HCT116 (cell line): ENCODE data around the gene NAA20. TPM values are rescaled to one million over a fixed set of nuclear protein-coding genes. Genes with fewer than 3 reads are reported as not detected.

Source experiments
- ATAC-seq: fragments of 200-7000 bp; cut with Tn5 transposase; 2 replicates; pipeline ENCODE4 v1.9.1; 2020; ENCODE audit warnings: mild to moderate bottlenecking, moderate library complexity
- BruUV-seq: library from RNA; stranded (reverse); fragments of 400-500 nt; replicated peaks from 2 replicates; lab custom pipeline; 2021; lab: Mats Ljungman, UMichigan
- CTCF ChIA-PET: fragments of 300-600 bp; sonication (Branson Sonifier 250); formaldehyde crosslinking; loops from one replicate; lab custom pipeline; 2021; ENCODE audit warnings: antibody characterized with exemption; lab: Charles Lee
- POLR2A ChIA-PET: fragments of 300-600, 350-600 bp; sonication (Branson Sonifier 250); formaldehyde crosslinking; loops from one replicate; lab custom pipeline; 2021; ENCODE audit warnings: antibody characterized with exemption; lab: Charles Lee
- RAD21 ChIA-PET, 2 experiments: fragments of 300-600 bp; sonication (Branson Sonifier 250); formaldehyde crosslinking; loops; one replicate each; lab custom pipeline; 2023; ENCODE audit warnings: low total read pairs in 2 of 2; ENCODE audit not compliant: uncharacterized antibody in 2 of 2, unreplicated experiment in 2 of 2, low non-redundant PET in 1 of 2; lab: Charles Lee
- DNase-seq: peaks from one replicate; pipeline ENCODE4 v3.0.0-alpha.2; 2010; ENCODE audit warnings: low read depth, low spot score
- H2AFZ ChIP-seq: fragments of 200-600 bp; shearing (Covaris generic), sonication (generic); 2 replicates; pipeline ENCODE4 v1.6.1; 2017; ENCODE audit warnings: low read depth, mixed run types, mixed read lengths, antibody characterized with exemption, low read length; ENCODE audit not compliant: poor library complexity, severe bottlenecking
- H3K27ac ChIP-seq: 2 replicates; pipeline ENCODE4 v1.5.1; 2012; ENCODE audit warnings: low read depth, low read length
- H3K27me3 ChIP-seq: fragments of 200-600 bp; sonication (generic); 2 replicates; pipeline ENCODE4 v1.6.1; 2016; ENCODE audit warnings: mixed run types, low read length, mixed read lengths; ENCODE audit not compliant: insufficient read depth
- H3K36me3 ChIP-seq, 2 experiments: fragments of 200-500 bp in 1 of 2; fragments of 200-600 bp in 1 of 2; sonication (Bioruptor generic) in 1 of 2; sonication (generic) in 1 of 2; 2 replicates each; pipeline versions ENCODE4 v1.5.1 to v1.6.1; 2014 to 2016; ENCODE audit warnings: low read length in 2 of 2, inconsistent platforms in 1 of 2, mixed read lengths in 1 of 2, mixed run types in 1 of 2; ENCODE audit not compliant: insufficient read depth in 2 of 2, control insufficient read depth in 1 of 2
- H3K4me1 ChIP-seq, 2 experiments: fragments of 200-600 bp in 1 of 2; sonication (generic) in 1 of 2; 2 replicates each; pipeline versions ENCODE4 v1.5.1 to v1.6.1; 2012 to 2017; ENCODE audit warnings: low read length in 2 of 2, inconsistent platforms in 1 of 2, mild to moderate bottlenecking in 1 of 2, mixed read lengths in 1 of 2, mixed run types in 1 of 2, moderate library complexity in 1 of 2; ENCODE audit not compliant: insufficient read depth in 2 of 2, control insufficient read depth in 1 of 2
- H3K4me2 ChIP-seq: fragments of 200-600 bp; sonication (generic); 2 replicates; pipeline ENCODE4 v1.6.1; 2017; ENCODE audit warnings: mixed run types, low read length, mixed read lengths
- H3K4me3 ChIP-seq, 2 experiments: fragments of 200-600 bp in 1 of 2; sonication (generic) in 1 of 2; replicated peaks in 1 of 2; 2 replicates each; pipeline ENCODE4 v1.5.1; 2011 to 2016; ENCODE audit warnings: low read length in 2 of 2, control low read depth in 1 of 2, low read depth in 1 of 2, mild to moderate bottlenecking in 1 of 2, mixed read lengths in 1 of 2, mixed run types in 1 of 2
- H3K79me2 ChIP-seq: fragments of 200-600 bp; sonication (generic); 2 replicates; pipeline ENCODE4 v1.6.1; 2017; ENCODE audit warnings: mild to moderate bottlenecking, mixed run types, low read length, moderate library complexity, mixed read lengths; ENCODE audit not compliant: insufficient read depth
- H3K9ac ChIP-seq: fragments of 200-600 bp; sonication (generic); 2 replicates; pipeline ENCODE4 v1.6.1; 2016; ENCODE audit warnings: low read length, mixed read lengths
- H3K9me2 ChIP-seq: fragments of 200-600 bp; sonication (generic), shearing (Covaris generic); 2 replicates; pipeline ENCODE4 v1.6.1; 2017; ENCODE audit warnings: mixed run types, mild to moderate bottlenecking, moderate library complexity; ENCODE audit not compliant: insufficient read depth
- H3K9me3 ChIP-seq, 2 experiments: fragments of 200-500 bp in 1 of 2; fragments of 200-600 bp in 1 of 2; sonication (Bioruptor generic) in 1 of 2; sonication (generic) in 1 of 2; 2 replicates each; pipeline ENCODE4 v1.6.1; 2014 to 2017; ENCODE audit warnings: low read length in 2 of 2, mixed read lengths in 2 of 2, inconsistent platforms in 1 of 2, low read depth in 1 of 2, mild to moderate bottlenecking in 1 of 2, mixed run types in 1 of 2, moderate library complexity in 1 of 2; ENCODE audit not compliant: control insufficient read depth in 1 of 2, insufficient read depth in 1 of 2
- H4K20me1 ChIP-seq: fragments of 200-600 bp; sonication (generic), shearing (Covaris generic); 2 replicates; pipeline ENCODE4 v1.6.1; 2017; ENCODE audit warnings: mixed run types, mild to moderate bottlenecking, moderate library complexity; ENCODE audit not compliant: insufficient read depth
- ELF1 ChIP-seq: IDR thresholded peaks from 2 replicates; pipeline ENCODE4 v1.6.1; 2012; ENCODE audit warnings: low read depth, borderline replicate concordance
- EZH2 ChIP-seq: fragments of 200-600 bp; sonication (generic); IDR thresholded peaks from 2 replicates; pipeline ENCODE4 v1.6.1; 2017; ENCODE audit warnings: antibody characterized with exemption, mixed run types
- JUND ChIP-seq: IDR thresholded peaks from 2 replicates; pipeline ENCODE4 v1.6.1; 2012
- POLR2A ChIP-seq: IDR thresholded peaks from 2 replicates; pipeline ENCODE4 v1.7.0; 2011; ENCODE audit warnings: borderline replicate concordance; ENCODE audit not compliant: insufficient read depth, insufficient read length; ENCODE audit errors: extremely low read depth
- POLR2AphosphoS5 ChIP-seq: IDR thresholded peaks from 2 replicates; pipeline ENCODE4 v1.6.1; 2011; ENCODE audit warnings: mild to moderate bottlenecking, low read depth, low read length, moderate library complexity
- RAD21 ChIP-seq: IDR thresholded peaks from 2 replicates; pipeline ENCODE4 v1.6.1; 2012; ENCODE audit warnings: low read depth, mild to moderate bottlenecking
- SP1 ChIP-seq: IDR thresholded peaks from 2 replicates; pipeline ENCODE4 v1.6.1; 2012; ENCODE audit warnings: low read depth
- SRF ChIP-seq: IDR thresholded peaks from 2 replicates; pipeline ENCODE4 v1.6.1; 2012; ENCODE audit warnings: low read depth
- TCF7L2 ChIP-seq: IDR thresholded peaks from 2 replicates; pipeline ENCODE4 v1.7.0; 2011; ENCODE audit warnings: borderline replicate concordance, inconsistent platforms; ENCODE audit not compliant: insufficient read depth, insufficient read length; ENCODE audit errors: extremely low read depth
- YY1 ChIP-seq: IDR thresholded peaks from 2 replicates; pipeline ENCODE4 v1.6.1; 2011; ENCODE audit warnings: low read length, low read depth, moderate library complexity, mild to moderate bottlenecking; ENCODE audit not compliant: insufficient replicate concordance; ENCODE audit errors: extremely low read depth
- ZFX ChIP-seq: fragments of 450-650 bp; IDR thresholded peaks from 2 replicates; pipeline ENCODE4 v1.6.1; 2017
- ZNF274 ChIP-seq: fragments of 200-500 bp; sonication (Bioruptor generic); IDR thresholded peaks from 2 replicates; pipeline ENCODE4 v1.6.1; 2014; ENCODE audit warnings: mild to moderate bottlenecking, low read depth, low read length, inconsistent platforms
- intact Hi-C: fragments of 100-400 bp; cut with micrococcal nuclease; formaldehyde crosslinking; loops from 2 replicates; pipeline ENCODE4 v1.10.0; 2022
- total RNA-seq: library from RNA; stranded (reverse); gene quantifications from one replicate; pipeline ENCODE4 v1.2.1, GENCODE V29; 2021; ENCODE audit not compliant: unreplicated experiment
- TF ChIP-seq, protein P1 (sequence below), 3 experiments: fragments of 200-600 bp in 1 of 3; sonication (generic) in 1 of 3; IDR thresholded peaks in 2 of 3; conservative IDR thresholded peaks in 1 of 3; 2 replicates each; pipeline ENCODE4 v1.5.1; 2012 to 2017; ENCODE audit warnings: low read depth in 2 of 3, low read length in 2 of 3, antibody characterized with exemption in 1 of 3, borderline replicate concordance in 1 of 3, control low read depth in 1 of 3, mild to moderate bottlenecking in 1 of 3, mixed read lengths in 1 of 3, mixed run types in 1 of 3, moderate library complexity in 1 of 3; ENCODE audit not compliant: insufficient read depth in 1 of 3
- TF ChIP-seq, protein P2 (sequence below): IDR thresholded peaks from 2 replicates; pipeline ENCODE4 v1.6.1; 2012
- TF ChIP-seq, protein P3 (sequence below): IDR thresholded peaks from 2 replicates; pipeline ENCODE4 v1.6.1; 2012; ENCODE audit warnings: low read depth
- TF ChIP-seq, protein P4 (sequence below): IDR thresholded peaks from 2 replicates; pipeline ENCODE4 v1.6.1; 2011; ENCODE audit warnings: mild to moderate bottlenecking, low read length, moderate library complexity; ENCODE audit not compliant: insufficient replicate concordance; ENCODE audit errors: extremely low read depth

The NAA20 gene
- total RNA-seq, 1 experiment from 2014 or later, result 71.5 TPM

DNA sequence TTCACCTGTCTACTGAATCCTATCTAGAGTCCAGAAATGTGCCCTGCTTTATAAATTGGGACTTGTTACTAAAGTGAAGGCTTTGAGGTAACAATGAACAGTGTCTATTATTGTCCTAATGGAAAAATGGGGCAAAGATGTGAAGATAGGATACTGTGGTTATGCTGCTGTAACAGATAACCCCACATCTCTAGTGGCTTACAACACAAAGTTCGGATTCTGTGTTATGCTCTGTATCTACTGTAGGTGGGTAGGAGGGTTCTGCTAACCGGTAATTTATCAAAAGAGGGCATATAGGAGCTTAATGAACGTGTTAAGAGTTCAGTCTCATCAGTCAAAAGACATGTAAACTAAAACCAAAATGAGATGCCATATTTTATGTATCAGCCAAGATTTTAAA lies 6.2 kb downstream of the NAA20 start:
- Histone ChIP-seq H3K27me3 (no peaks in the 10 kb centered on the region), H3K9ac (no peak overlapping the region), H3K9me3 (no peaks in the 10 kb centered on the region), H3K36me3 (peaks cover 14 to 33% of the 10 kb centered on the region in 2 experiments), H2AFZ (no peak overlapping the region), H3K79me2 (peaks cover 100% of the 10 kb centered on the region), H3K9me2 (no peaks in the 10 kb centered on the region), H3K4me1 (peaks cover 12 to 13% of the 10 kb centered on the region in 2 experiments), H3K4me3 (no peak overlapping the region), H3K4me2 (no peak overlapping the region), H3K27ac (no peak overlapping the region), H4K20me1 (peaks cover 12% of the 10 kb centered on the region; the same call in 1 of the 2 replicates)
- TF ChIP-seq, protein P1, sequence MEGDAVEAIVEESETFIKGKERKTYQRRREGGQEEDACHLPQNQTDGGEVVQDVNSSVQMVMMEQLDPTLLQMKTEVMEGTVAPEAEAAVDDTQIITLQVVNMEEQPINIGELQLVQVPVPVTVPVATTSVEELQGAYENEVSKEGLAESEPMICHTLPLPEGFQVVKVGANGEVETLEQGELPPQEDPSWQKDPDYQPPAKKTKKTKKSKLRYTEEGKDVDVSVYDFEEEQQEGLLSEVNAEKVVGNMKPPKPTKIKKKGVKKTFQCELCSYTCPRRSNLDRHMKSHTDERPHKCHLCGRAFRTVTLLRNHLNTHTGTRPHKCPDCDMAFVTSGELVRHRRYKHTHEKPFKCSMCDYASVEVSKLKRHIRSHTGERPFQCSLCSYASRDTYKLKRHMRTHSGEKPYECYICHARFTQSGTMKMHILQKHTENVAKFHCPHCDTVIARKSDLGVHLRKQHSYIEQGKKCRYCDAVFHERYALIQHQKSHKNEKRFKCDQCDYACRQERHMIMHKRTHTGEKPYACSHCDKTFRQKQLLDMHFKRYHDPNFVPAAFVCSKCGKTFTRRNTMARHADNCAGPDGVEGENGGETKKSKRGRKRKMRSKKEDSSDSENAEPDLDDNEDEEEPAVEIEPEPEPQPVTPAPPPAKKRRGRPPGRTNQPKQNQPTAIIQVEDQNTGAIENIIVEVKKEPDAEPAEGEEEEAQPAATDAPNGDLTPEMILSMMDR (IDR thresholded peaks at IDR 0.05 in 2 of 3, conservative IDR thresholded peaks at IDR 0.05 in 1 of 3; ENCODE audit: borderline replicate concordance in 1 of 3, insufficient read depth in 1 of 3, low read depth in 2 of 3, low read length in 2 of 3), result no peak
- TF ChIP-seq ELF1 (no peak), TCF7L2 (no peak), EZH2 (no peak), SRF (no peak), ZNF274 (no peak), SP1 (no peak), JUND (no peak), POLR2A (no peak), YY1 (no peak), ZFX (no peak), RAD21 (no peak), POLR2AphosphoS5 (no peak)
- TF ChIP-seq, protein P2, sequence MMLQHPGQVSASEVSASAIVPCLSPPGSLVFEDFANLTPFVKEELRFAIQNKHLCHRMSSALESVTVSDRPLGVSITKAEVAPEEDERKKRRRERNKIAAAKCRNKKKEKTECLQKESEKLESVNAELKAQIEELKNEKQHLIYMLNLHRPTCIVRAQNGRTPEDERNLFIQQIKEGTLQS, result no peak
- TF ChIP-seq, protein P3, sequence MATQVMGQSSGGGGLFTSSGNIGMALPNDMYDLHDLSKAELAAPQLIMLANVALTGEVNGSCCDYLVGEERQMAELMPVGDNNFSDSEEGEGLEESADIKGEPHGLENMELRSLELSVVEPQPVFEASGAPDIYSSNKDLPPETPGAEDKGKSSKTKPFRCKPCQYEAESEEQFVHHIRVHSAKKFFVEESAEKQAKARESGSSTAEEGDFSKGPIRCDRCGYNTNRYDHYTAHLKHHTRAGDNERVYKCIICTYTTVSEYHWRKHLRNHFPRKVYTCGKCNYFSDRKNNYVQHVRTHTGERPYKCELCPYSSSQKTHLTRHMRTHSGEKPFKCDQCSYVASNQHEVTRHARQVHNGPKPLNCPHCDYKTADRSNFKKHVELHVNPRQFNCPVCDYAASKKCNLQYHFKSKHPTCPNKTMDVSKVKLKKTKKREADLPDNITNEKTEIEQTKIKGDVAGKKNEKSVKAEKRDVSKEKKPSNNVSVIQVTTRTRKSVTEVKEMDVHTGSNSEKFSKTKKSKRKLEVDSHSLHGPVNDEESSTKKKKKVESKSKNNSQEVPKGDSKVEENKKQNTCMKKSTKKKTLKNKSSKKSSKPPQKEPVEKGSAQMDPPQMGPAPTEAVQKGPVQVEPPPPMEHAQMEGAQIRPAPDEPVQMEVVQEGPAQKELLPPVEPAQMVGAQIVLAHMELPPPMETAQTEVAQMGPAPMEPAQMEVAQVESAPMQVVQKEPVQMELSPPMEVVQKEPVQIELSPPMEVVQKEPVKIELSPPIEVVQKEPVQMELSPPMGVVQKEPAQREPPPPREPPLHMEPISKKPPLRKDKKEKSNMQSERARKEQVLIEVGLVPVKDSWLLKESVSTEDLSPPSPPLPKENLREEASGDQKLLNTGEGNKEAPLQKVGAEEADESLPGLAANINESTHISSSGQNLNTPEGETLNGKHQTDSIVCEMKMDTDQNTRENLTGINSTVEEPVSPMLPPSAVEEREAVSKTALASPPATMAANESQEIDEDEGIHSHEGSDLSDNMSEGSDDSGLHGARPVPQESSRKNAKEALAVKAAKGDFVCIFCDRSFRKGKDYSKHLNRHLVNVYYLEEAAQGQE, result no peak
- TF ChIP-seq, protein P4, sequence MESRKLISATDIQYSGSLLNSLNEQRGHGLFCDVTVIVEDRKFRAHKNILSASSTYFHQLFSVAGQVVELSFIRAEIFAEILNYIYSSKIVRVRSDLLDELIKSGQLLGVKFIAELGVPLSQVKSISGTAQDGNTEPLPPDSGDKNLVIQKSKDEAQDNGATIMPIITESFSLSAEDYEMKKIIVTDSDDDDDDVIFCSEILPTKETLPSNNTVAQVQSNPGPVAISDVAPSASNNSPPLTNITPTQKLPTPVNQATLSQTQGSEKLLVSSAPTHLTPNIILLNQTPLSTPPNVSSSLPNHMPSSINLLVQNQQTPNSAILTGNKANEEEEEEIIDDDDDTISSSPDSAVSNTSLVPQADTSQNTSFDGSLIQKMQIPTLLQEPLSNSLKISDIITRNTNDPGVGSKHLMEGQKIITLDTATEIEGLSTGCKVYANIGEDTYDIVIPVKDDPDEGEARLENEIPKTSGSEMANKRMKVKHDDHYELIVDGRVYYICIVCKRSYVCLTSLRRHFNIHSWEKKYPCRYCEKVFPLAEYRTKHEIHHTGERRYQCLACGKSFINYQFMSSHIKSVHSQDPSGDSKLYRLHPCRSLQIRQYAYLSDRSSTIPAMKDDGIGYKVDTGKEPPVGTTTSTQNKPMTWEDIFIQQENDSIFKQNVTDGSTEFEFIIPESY, result no peak
- ATAC-seq (no peak), DNase-seq (no peak)
- BruUV-seq, result no TSS peak
- intact Hi-C loops, result no loop called here
- ChIA-PET POLR2A (no interaction called here), RAD21 (no interaction called here), CTCF (no interaction called here)
